HepG2 (cell line): ENCODE results near the gene DNAJC15. TPM values are rescaled to one million over a fixed set of nuclear protein-coding genes. Genes with fewer than 3 reads are reported as not detected.

Source experiments
- ATAC-seq: fragments of 200-7000 bp; cut with Tn5 transposase; 3 replicates; pipeline ENCODE4 v1.9.1; 2020; ENCODE audit warnings: mild to moderate bottlenecking, moderate library complexity
- BruUV-seq: library from RNA; stranded (reverse); fragments of 400-500 nt; replicated peaks from 2 replicates; lab custom pipeline; 2021; lab: Mats Ljungman, UMichigan
- CTCF ChIA-PET: fragments of 300-600 bp; formaldehyde crosslinking; extraction: SDS; loops from one replicate; lab custom pipeline; 2021; ENCODE audit warnings: low total read pairs, inconsistent platforms, low intra/inter-chr PET ratio; lab: Yijun Ruan, JAX
- POLR2A ChIA-PET: fragments of 350-600 bp; sonication (Branson Sonifier 250); formaldehyde crosslinking; loops from one replicate; lab custom pipeline; 2020; ENCODE audit warnings: antibody characterized with exemption, inconsistent platforms; lab: Yijun Ruan, JAX
- DNase-seq: peaks from one replicate; pipeline ENCODE4 v3.0.0-alpha.2; 2015; ENCODE audit warnings: low spot score
- FAIRE-seq: peaks from 3 replicates; lab custom pipeline; 2011; peaks lifted over from hg19 to GRCh38; lab: Jason Lieb, UNC
- H2AFZ ChIP-seq: one replicate; pipeline ENCODE4 v1.6.1; 2011; ENCODE audit warnings: low read length, inconsistent platforms
- H3K27ac ChIP-seq: fragments of 300-600 bp; 3 replicates; pipeline ENCODE4 v1.8.0; 2011; ENCODE audit warnings: mixed run types, mild to moderate bottlenecking, mixed read lengths, low read length, inconsistent platforms; ENCODE audit not compliant: insufficient read depth; ENCODE audit errors: extremely low read length
- H3K27me3 ChIP-seq, 2 experiments: fragments of 200-600 bp in 1 of 2; 2 replicates in 1 of 2; 3 replicates in 1 of 2; pipeline versions ENCODE4 v1.6.0 to v1.8.0; 2011; ENCODE audit warnings: low read length in 2 of 2, mild to moderate bottlenecking in 2 of 2, moderate library complexity in 2 of 2, inconsistent platforms in 1 of 2; ENCODE audit not compliant: insufficient read depth in 2 of 2, control insufficient read depth in 1 of 2
- H3K36me3 ChIP-seq, 2 experiments: fragments of 200-600 bp in 1 of 2; replicated peaks in 1 of 2; 2 replicates in 1 of 2; 3 replicates in 1 of 2; pipeline versions ENCODE4 v1.5.1 to v1.8.0; 2011; ENCODE audit warnings: low read length in 2 of 2, inconsistent platforms in 1 of 2; ENCODE audit not compliant: insufficient read depth in 2 of 2, control insufficient read depth in 1 of 2
- H3K4me1 ChIP-seq: 2 replicates; pipeline ENCODE4 v1.5.1; 2012; ENCODE audit warnings: low read length, inconsistent platforms; ENCODE audit not compliant: insufficient read depth
- H3K4me2 ChIP-seq: 2 replicates; pipeline ENCODE4 v1.6.0; 2011; ENCODE audit warnings: low read depth, low read length, inconsistent platforms
- H3K4me3 ChIP-seq, 3 experiments: fragments of 200-600 bp in 1 of 3; sonication (generic), shearing (Covaris generic) in 1 of 3; replicated peaks in 1 of 3; 2 replicates each; pipeline ENCODE4 v1.5.1; 2011 to 2016; ENCODE audit warnings: low read length in 3 of 3, inconsistent platforms in 2 of 3, low read depth in 2 of 3, mild to moderate bottlenecking in 2 of 3, control low read depth in 1 of 3, mixed read lengths in 1 of 3; ENCODE audit not compliant: insufficient read depth in 1 of 3
- H3K79me2 ChIP-seq: one replicate; pipeline ENCODE4 v1.6.1; 2011; ENCODE audit warnings: low read length, inconsistent platforms; ENCODE audit not compliant: insufficient read depth
- H3K9ac ChIP-seq: 2 replicates; pipeline ENCODE4 v1.6.0; 2011; ENCODE audit warnings: mild to moderate bottlenecking, low read depth, low read length, inconsistent platforms; ENCODE audit not compliant: insufficient read depth
- H3K9me3 ChIP-seq: 2 replicates; pipeline ENCODE4 v1.5.1; 2012; ENCODE audit warnings: mild to moderate bottlenecking, low read length
- H4K20me1 ChIP-seq: 2 replicates; pipeline ENCODE4 v1.6.0; 2011; ENCODE audit warnings: inconsistent platforms, mild to moderate bottlenecking, low read length, moderate library complexity; ENCODE audit not compliant: insufficient read depth
- BRF2 ChIP-seq: sonication (generic); formaldehyde crosslinking; IDR thresholded peaks from 2 replicates; pipeline ENCODE4 v1.8.1; 2022; ENCODE audit warnings: mild to moderate bottlenecking, missing genetic modification reagents
- MAFK ChIP-seq, 2 experiments: IDR thresholded peaks in 1 of 2; conservative IDR thresholded peaks in 1 of 2; 2 replicates each; pipeline ENCODE4 v1.6.1; 2011; ENCODE audit warnings: improper control_type of control experiment in 2 of 2, low read length in 2 of 2
- MYC ChIP-seq: sonication (generic); formaldehyde crosslinking; IDR thresholded peaks from 2 replicates; pipeline ENCODE4 v1.9.0; 2021; ENCODE audit warnings: missing genetic modification reagents, borderline replicate concordance
- TEAD3 ChIP-seq: optimal IDR thresholded peaks from 2 replicates; pipeline ENCODE3; 2016; ENCODE audit warnings: borderline replicate concordance
- ZBTB38 ChIP-seq: sonication (generic); formaldehyde crosslinking; IDR thresholded peaks from 2 replicates; pipeline ENCODE4 v1.5.1; 2020; ENCODE audit warnings: mild to moderate bottlenecking, missing genetic modification reagents
- ZNF10 ChIP-seq: sonication (generic); formaldehyde crosslinking; IDR thresholded peaks from 2 replicates; pipeline ENCODE4 v1.4.0; 2020; ENCODE audit warnings: mild to moderate bottlenecking, low read depth, missing genetic modification reagents, borderline replicate concordance
- ZNF703 ChIP-seq: sonication (generic); formaldehyde crosslinking; IDR thresholded peaks from 2 replicates; pipeline ENCODE4 v1.5.1; 2020; ENCODE audit warnings: missing genetic modification reagents, mild to moderate bottlenecking, moderate library complexity, borderline replicate concordance
- WGBS: methylation state at CpG from one replicate; pipeline ENCODE4 v1.1.6; 2017; ENCODE audit warnings: low lambda C conversion rate; 5-methylcytosine and 5-hydroxymethylcytosine counted together
- in situ Hi-C: cut with HindIII; loops from 2 replicates; pipeline ENCODE4 v1.10.0; 2017; ENCODE audit warnings: low pct_unique_long_range_greater_than_20kb; ENCODE audit not compliant: extremely low pct_ligation_motif_present
- intact Hi-C: fragments of 100-400 bp; cut with micrococcal nuclease; formaldehyde crosslinking; loops from one replicate; pipeline ENCODE4 v1.10.0; 2022; ENCODE audit not compliant: unreplicated experiment
- polyA plus RNA-seq, 8 experiments: library from polyadenylated mRNA; depleted of rRNA in 3 of 8; stranded (reverse) in 7 of 8; unstranded in 1 of 8; fragments of >200 nt; fragmentation: Illumina TruSeq in 4 of 8; extraction: Trizol in 4 of 8; gene quantifications; 2 replicates each; pipeline versions ENCODE4 v1.2.1 to v1.2.3, GENCODE V29; 2011 to 2016; ENCODE audit warnings: low read depth in 4 of 8, missing spikeins in 1 of 8, mixed read lengths in 1 of 8; ENCODE audit not compliant: insufficient read depth in 1 of 8
- total RNA-seq, 5 experiments: library from RNA; depleted of rRNA; stranded (reverse); fragments of >200 nt; fragmentation: Illumina TruSeq; extraction: Trizol; gene quantifications; 2 replicates each; pipeline ENCODE4 v1.2.3, GENCODE V29; 2016; ENCODE audit warnings: low read depth in 1 of 5
- TF ChIP-seq, protein P1 (sequence below): sonication (generic); formaldehyde crosslinking; IDR thresholded peaks from 2 replicates; pipeline ENCODE4 v1.5.0; 2020; ENCODE audit warnings: mild to moderate bottlenecking, missing genetic modification reagents
- TF ChIP-seq, protein P2 (sequence below): sonication (generic); formaldehyde crosslinking; IDR thresholded peaks from 2 replicates; pipeline ENCODE4 v1.8.0; 2022; ENCODE audit warnings: mild to moderate bottlenecking, missing genetic modification reagents, moderate library complexity
- TF ChIP-seq, protein P3 (sequence below): sonication (generic); formaldehyde crosslinking; IDR thresholded peaks from 2 replicates; pipeline ENCODE4 v1.4.0; 2020; ENCODE audit warnings: missing genetic modification reagents; ENCODE audit errors: not compliant biosample characterization

DNAJC15 gene
- total and polyA plus RNA-seq, 2 of the 13 experiments (the other 11 are each of a cell fraction or from before 2014, with no cell fraction given) = 23.0 to 31.9 TPM

GRCh38 chr13:43008596-43008995, 14.8 kb upstream of the DNAJC15 start:
- Histone ChIP-seq H3K27ac (no peak overlapping the region), H3K9ac (no peak overlapping the region), H2AFZ (no peak overlapping the region), H3K79me2 (no peaks in the 10 kb centered on the region), H3K4me2 (no peak overlapping the region), H3K4me1 (peaks cover 34% of the 10 kb centered on the region), H3K36me3 (no peaks in the 10 kb centered on the region), H3K9me3 (no peaks in the 10 kb centered on the region), H4K20me1 (no peaks in the 10 kb centered on the region), H3K27me3 (no peaks in the 10 kb centered on the region), H3K4me3 (no peak overlapping the region)
- ChIA-PET CTCF (no interaction called here), POLR2A (no interaction called here)
- TF ChIP-seq, protein P1, sequence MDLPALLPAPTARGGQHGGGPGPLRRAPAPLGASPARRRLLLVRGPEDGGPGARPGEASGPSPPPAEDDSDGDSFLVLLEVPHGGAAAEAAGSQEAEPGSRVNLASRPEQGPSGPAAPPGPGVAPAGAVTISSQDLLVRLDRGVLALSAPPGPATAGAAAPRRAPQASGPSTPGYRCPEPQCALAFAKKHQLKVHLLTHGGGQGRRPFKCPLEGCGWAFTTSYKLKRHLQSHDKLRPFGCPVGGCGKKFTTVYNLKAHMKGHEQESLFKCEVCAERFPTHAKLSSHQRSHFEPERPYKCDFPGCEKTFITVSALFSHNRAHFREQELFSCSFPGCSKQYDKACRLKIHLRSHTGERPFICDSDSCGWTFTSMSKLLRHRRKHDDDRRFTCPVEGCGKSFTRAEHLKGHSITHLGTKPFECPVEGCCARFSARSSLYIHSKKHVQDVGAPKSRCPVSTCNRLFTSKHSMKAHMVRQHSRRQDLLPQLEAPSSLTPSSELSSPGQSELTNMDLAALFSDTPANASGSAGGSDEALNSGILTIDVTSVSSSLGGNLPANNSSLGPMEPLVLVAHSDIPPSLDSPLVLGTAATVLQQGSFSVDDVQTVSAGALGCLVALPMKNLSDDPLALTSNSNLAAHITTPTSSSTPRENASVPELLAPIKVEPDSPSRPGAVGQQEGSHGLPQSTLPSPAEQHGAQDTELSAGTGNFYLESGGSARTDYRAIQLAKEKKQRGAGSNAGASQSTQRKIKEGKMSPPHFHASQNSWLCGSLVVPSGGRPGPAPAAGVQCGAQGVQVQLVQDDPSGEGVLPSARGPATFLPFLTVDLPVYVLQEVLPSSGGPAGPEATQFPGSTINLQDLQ (CRISPR knock-in tag) = no peak
- TF ChIP-seq ZNF10 (CRISPR knock-in tag) (no peak), BRF2 (CRISPR knock-in tag) (no peak), MYC (CRISPR knock-in tag) (no peak), TEAD3 (no peak), MAFK (conservative IDR thresholded peaks at IDR 0.05 in 1 of 2, IDR thresholded peaks at IDR 0.05 in 1 of 2; ENCODE audit: low read length in 2 of 2) (no peak), ZNF703 (CRISPR knock-in tag) (no peak), ZBTB38 (no peak)
- TF ChIP-seq, protein P2, sequence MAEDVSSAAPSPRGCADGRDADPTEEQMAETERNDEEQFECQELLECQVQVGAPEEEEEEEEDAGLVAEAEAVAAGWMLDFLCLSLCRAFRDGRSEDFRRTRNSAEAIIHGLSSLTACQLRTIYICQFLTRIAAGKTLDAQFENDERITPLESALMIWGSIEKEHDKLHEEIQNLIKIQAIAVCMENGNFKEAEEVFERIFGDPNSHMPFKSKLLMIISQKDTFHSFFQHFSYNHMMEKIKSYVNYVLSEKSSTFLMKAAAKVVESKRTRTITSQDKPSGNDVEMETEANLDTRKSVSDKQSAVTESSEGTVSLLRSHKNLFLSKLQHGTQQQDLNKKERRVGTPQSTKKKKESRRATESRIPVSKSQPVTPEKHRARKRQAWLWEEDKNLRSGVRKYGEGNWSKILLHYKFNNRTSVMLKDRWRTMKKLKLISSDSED (CRISPR knock-in tag) = no peak
- TF ChIP-seq, protein P3, sequence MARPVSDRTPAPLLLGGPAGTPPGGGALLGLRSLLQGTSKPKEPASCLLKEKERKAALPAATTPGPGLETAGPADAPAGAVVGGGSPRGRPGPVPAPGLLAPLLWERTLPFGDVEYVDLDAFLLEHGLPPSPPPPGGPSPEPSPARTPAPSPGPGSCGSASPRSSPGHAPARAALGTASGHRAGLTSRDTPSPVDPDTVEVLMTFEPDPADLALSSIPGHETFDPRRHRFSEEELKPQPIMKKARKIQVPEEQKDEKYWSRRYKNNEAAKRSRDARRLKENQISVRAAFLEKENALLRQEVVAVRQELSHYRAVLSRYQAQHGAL (CRISPR knock-in tag) = no peak
- ATAC-seq (no peak), FAIRE-seq (no peak), DNase-seq (no peak)
- WGBS = 71% methylated on average over 3 of the region's 3 CpGs
- intact Hi-C loops (loop anchor here (5.0 kb wide), 1 partner anchor 49 kb away; no protein-coding TSS in a partner anchor), in situ Hi-C loops (no loop called here)
- BruUV-seq = no TSS peak
